K562 (cell line): ENCODE results near the gene NME7. TPM values are rescaled to one million over a fixed set of nuclear protein-coding genes. Genes with fewer than 3 reads are reported as not detected.

Source experiments
- ATAC-seq: fragments of 200-7000 bp; cut with Tn5 transposase; 3 replicates; pipeline ENCODE4 v1.9.1; 2020; ENCODE audit warnings: moderate library complexity
- BruUV-seq: library from RNA; stranded (reverse); fragments of 400-500 nt; replicated peaks from 2 replicates; lab custom pipeline; 2021; lab: Mats Ljungman, UMichigan
- CTCF ChIA-PET: fragments of 300-600 bp; formaldehyde crosslinking; extraction: SDS; loops from one replicate; lab custom pipeline; 2021; ENCODE audit warnings: low intra/inter-chr PET ratio; lab: Yijun Ruan, JAX
- POLR2A ChIA-PET: fragments of 300-600, 350-650 bp; sonication (Branson Sonifier 250); formaldehyde crosslinking; extraction: SDS; loops from one replicate; lab custom pipeline; 2021; ENCODE audit warnings: antibody characterized with exemption, inconsistent platforms; lab: Yijun Ruan, JAX
- DNase-seq, 4 experiments: peaks; one replicate each; pipeline versions ENCODE4 v3.0.0 to v3.0.0-alpha.2; 2011 to 2018; ENCODE audit warnings: low spot score in 3 of 4, mixed read lengths in 3 of 4; ENCODE audit errors: extremely low read depth in 1 of 4
- FAIRE-seq: peaks from 2 replicates; lab custom pipeline; 2011; peaks lifted over from hg19 to GRCh38; lab: Jason Lieb, UNC
- H2AFZ ChIP-seq: 2 replicates; pipeline ENCODE4 v1.6.0; 2011; ENCODE audit warnings: low read depth, low read length, control low read depth, inconsistent platforms
- H3K27ac ChIP-seq: fragments of 200-600 bp; 3 replicates; pipeline ENCODE4 v1.8.0; 2011; ENCODE audit warnings: low read depth, mild to moderate bottlenecking, control low read depth, inconsistent platforms, low read length, moderate library complexity, mixed read lengths; ENCODE audit errors: extremely low read depth
- H3K27me3 ChIP-seq, 2 experiments: fragments of 300-600 bp in 1 of 2; 2 replicates in 1 of 2; 3 replicates in 1 of 2; pipeline versions ENCODE4 v1.6.0 to v1.8.0; 2011; ENCODE audit warnings: inconsistent platforms in 2 of 2, low read length in 2 of 2, mild to moderate bottlenecking in 1 of 2, mixed read lengths in 1 of 2, moderate library complexity in 1 of 2; ENCODE audit not compliant: control insufficient read depth in 2 of 2, insufficient read depth in 2 of 2
- H3K36me3 ChIP-seq: fragments of 300-600 bp; 3 replicates; pipeline ENCODE4 v1.8.0; 2011; ENCODE audit warnings: mild to moderate bottlenecking, low read length, inconsistent platforms; ENCODE audit not compliant: control insufficient read depth, insufficient read depth
- H3K4me1 ChIP-seq, 2 experiments: fragments of 200-600 bp in 1 of 2; replicated peaks in 1 of 2; 2 replicates in 1 of 2; 3 replicates in 1 of 2; pipeline versions ENCODE4 v1.5.1 to v1.8.0; 2011; ENCODE audit warnings: inconsistent platforms in 2 of 2, low read length in 2 of 2, mild to moderate bottlenecking in 1 of 2, mixed read lengths in 1 of 2, moderate library complexity in 1 of 2; ENCODE audit not compliant: control insufficient read depth in 2 of 2, insufficient read depth in 2 of 2
- H3K4me2 ChIP-seq: 2 replicates; pipeline ENCODE4 v1.6.1; 2011; ENCODE audit warnings: low read length, control low read depth, inconsistent platforms, mixed read lengths; ENCODE audit not compliant: insufficient read depth
- H3K4me3 ChIP-seq: fragments of 200-600 bp; sonication (generic), shearing (Covaris generic); 2 replicates; pipeline ENCODE4 v1.5.1; 2016; ENCODE audit warnings: control low read depth, inconsistent platforms
- H3K79me2 ChIP-seq: fragments of 200-600 bp; 3 replicates; pipeline ENCODE4 v1.8.0; 2011; ENCODE audit warnings: low read length, inconsistent platforms; ENCODE audit not compliant: control insufficient read depth, insufficient read depth
- H3K9ac ChIP-seq, 2 experiments: 2 replicates each; pipeline versions ENCODE4 v1.6.0 to v1.6.1; 2011; ENCODE audit warnings: low read depth in 2 of 2, low read length in 2 of 2, control low read depth in 1 of 2, inconsistent platforms in 1 of 2, mild to moderate bottlenecking in 1 of 2, mixed read lengths in 1 of 2; ENCODE audit not compliant: insufficient read depth in 1 of 2
- H3K9me1 ChIP-seq: one replicate; pipeline ENCODE4 v1.6.0; 2011; ENCODE audit warnings: inconsistent platforms, mild to moderate bottlenecking, low read length, moderate library complexity; ENCODE audit not compliant: control insufficient read depth, insufficient read depth
- H3K9me3 ChIP-seq: replicated peaks from 2 replicates; pipeline ENCODE4 v1.5.1; 2011; ENCODE audit warnings: low read depth, low read length, inconsistent platforms; ENCODE audit not compliant: control insufficient read depth, insufficient read depth
- H4K20me1 ChIP-seq: replicated peaks from 2 replicates; pipeline ENCODE4 v1.6.1; 2011; ENCODE audit warnings: low read length, inconsistent platforms, mixed read lengths; ENCODE audit not compliant: control insufficient read depth, insufficient read depth
- C11orf30 ChIP-seq: fragments of 450-650 bp; IDR thresholded peaks from 2 replicates; pipeline ENCODE4 v1.6.1; 2016; ENCODE audit warnings: low read depth, mild to moderate bottlenecking
- ETS1 ChIP-seq: conservative IDR thresholded peaks from 2 replicates; pipeline ENCODE4 v1.6.1; 2011; ENCODE audit warnings: low read depth, mild to moderate bottlenecking, low read length; ENCODE audit not compliant: control insufficient read depth
- HDAC2 ChIP-seq: fragments of 450-650 bp; IDR thresholded peaks from 2 replicates; pipeline ENCODE4 v1.6.1; 2016; ENCODE audit warnings: mild to moderate bottlenecking
- POLR2B ChIP-seq: fragments of 450-650 bp; IDR thresholded peaks from 2 replicates; pipeline ENCODE4 v1.6.1; 2018; ENCODE audit warnings: low read depth; ENCODE audit not compliant: partially characterized antibody
- RAD51 ChIP-seq: fragments of 450-650 bp; IDR thresholded peaks from 2 replicates; pipeline ENCODE4 v1.7.1; 2016; ENCODE audit warnings: low read depth, mild to moderate bottlenecking, borderline replicate concordance
- RBM25 ChIP-seq: fragments of 200-400 bp; formaldehyde crosslinking; IDR thresholded peaks from 2 replicates; pipeline ENCODE4 v1.6.1; 2018; ENCODE audit warnings: low read length, low read depth, moderate library complexity; ENCODE audit not compliant: severe bottlenecking
- ZBTB11 ChIP-seq, 3 experiments: fragments of 200-800 bp in 1 of 3; fragments of 250-450 bp in 1 of 3; fragments of 450-650 bp in 1 of 3; sonication (Bioruptor Pico) in 1 of 3; sonication (Bioruptor generic) in 1 of 3; formaldehyde crosslinking in 1 of 3; IDR thresholded peaks; 2 replicates each; pipeline versions ENCODE4 v1.6.1 to v1.8.0; 2016 to 2022; ENCODE audit warnings: mild to moderate bottlenecking in 2 of 3, missing genetic modification characterization in 2 of 3, missing compliant biosample characterization in 1 of 3, moderate library complexity in 1 of 3
- ZNF232 ChIP-seq: sonication (generic); formaldehyde crosslinking; IDR thresholded peaks from 2 replicates; pipeline ENCODE4 v1.8.0; 2022; ENCODE audit warnings: mild to moderate bottlenecking, missing genetic modification reagents
- ZNF707 ChIP-seq: fragments of 250-450 bp; sonication (Bioruptor Pico); conservative IDR thresholded peaks from 2 replicates; pipeline ENCODE4 v1.8.0; 2022; ENCODE audit warnings: inconsistent platforms, mild to moderate bottlenecking, moderate library complexity
- in situ Hi-C: fragments of 300-500 bp; cut with MboI; formaldehyde crosslinking; loops from 4 replicates; pipeline ENCODE4 v1.15.0; 2018; ENCODE audit warnings: inconsistent platforms, mixed read lengths
- intact Hi-C: fragments of 100-400 bp; cut with micrococcal nuclease; formaldehyde crosslinking; loops from 2 replicates; pipeline ENCODE4 v1.14.2; 2022
- polyA plus RNA-seq, 8 experiments: library from polyadenylated mRNA; depleted of rRNA in 4 of 8; stranded (reverse) in 5 of 8; unstranded in 3 of 8; fragments of >200 nt; fragmentation: Nextera tagmentation in 2 of 8; fragmentation: Illumina TruSeq in 1 of 8; extraction: Ambion mirVana in 2 of 8; extraction: Trizol in 1 of 8; gene quantifications; 2 replicates each; pipeline versions ENCODE4 v1.2.1 to v1.2.3, GENCODE V29; 2011 to 2014; ENCODE audit warnings: inconsistent platforms in 1 of 8, missing spikeins in 1 of 8
- total RNA-seq, 7 experiments: library from RNA; depleted of rRNA in 6 of 7; stranded (reverse); fragments of >200 nt in 6 of 7; fragmentation: Illumina TruSeq in 2 of 7; extraction: Trizol in 2 of 7; gene quantifications; 2 replicates each; pipeline versions ENCODE4 v1.2.1 to v1.2.3, GENCODE V29; 2011 to 2021; ENCODE audit warnings: low replicate concordance in 1 of 7

Gene NME7
- total and polyA plus RNA-seq, 9 of the 15 experiments (the other 6 are each of a cell fraction or from before 2014, with no cell fraction given): 7.9 to 43.2 (median 23.9) TPM

- TF ChIP-seq ZBTB11 (CRISPR knock-in tag; IDR thresholded peaks at IDR 0.05) (no peak), HDAC2 (no peak), ETS1 (no peak), C11orf30 (peak; percentile 33; the same call in 1 of the 2 replicates)
Measured at GRCh38 chr1:169201084-169201619, 166.4 kb downstream of the NME7 start (continued).

GRCh38 chr1:169200319-169200718, 167.3 kb downstream of the NME7 start:
- H3K79me2 ChIP-seq: no peaks in the 10 kb centered on the region
- no peak overlapping the region for H3K9ac ChIP-seq
- TF ChIP-seq ZNF707 (CRISPR knock-in tag) (no peak), RBM25 (no peak), RAD51 (no peak), ZNF232 (no peak), POLR2B (no peak)
- no peaks in the 10 kb centered on the region for H4K20me1 ChIP-seq
- POLR2A ChIA-PET: interaction anchor here (0.9 kb wide), 1 partner anchor 9 kb away, joined by 4 read pairs; no protein-coding TSS in a partner anchor
- no peaks in the 10 kb centered on the region for H3K4me1 ChIP-seq
- H3K9me1 ChIP-seq: no peaks in the 10 kb centered on the region
- CTCF ChIA-PET: no interaction called here
- H3K27ac ChIP-seq: no peak overlapping the region
- ATAC-seq (no peak), DNase-seq (no peak), FAIRE-seq (no peak)
- in situ Hi-C loops (no loop called here), intact Hi-C loops (no loop called here)
- H3K36me3 ChIP-seq: no peaks in the 10 kb centered on the region
- no peaks in the 10 kb centered on the region for H3K27me3 ChIP-seq
- no peak overlapping the region for H2AFZ ChIP-seq
- H3K4me2 ChIP-seq: no peak overlapping the region
- no peaks in the 10 kb centered on the region for H3K9me3 ChIP-seq
- BruUV-seq: no TSS peak
- H3K4me3 ChIP-seq: no peak overlapping the region
